SK-N-SH (cell line): Measurements from ENCODE around the gene ZSCAN16. TPM values are rescaled to one million over a fixed set of nuclear protein-coding genes. Genes with fewer than 3 reads are reported as not detected.

Experiments used
- CTCF ChIA-PET: fragments of 300-600, 350-600 bp; formaldehyde crosslinking; extraction: SDS; loops from one replicate; lab custom pipeline; 2021; lab: Yijun Ruan, JAX
- POLR2A ChIA-PET: fragments of 350-600 bp; sonication (Branson Sonifier 250); formaldehyde crosslinking; extraction: SDS; loops from one replicate; lab custom pipeline; 2020; ENCODE audit warnings: antibody characterized with exemption, inconsistent platforms; lab: Yijun Ruan, JAX
- DNase-seq: peaks from one replicate; pipeline ENCODE4 v3.0.0; 2012
- H2AFZ ChIP-seq: fragments of 200-600 bp; sonication (generic); 2 replicates; pipeline ENCODE4 v1.8.1; 2016; ENCODE audit warnings: antibody characterized with exemption, mild to moderate bottlenecking, low read depth
- H3F3A ChIP-seq: fragments of 200-600 bp; sonication (generic); replicated peaks from 2 replicates; pipeline ENCODE3; 2016; ENCODE audit warnings: antibody characterized with exemption, mild to moderate bottlenecking; ENCODE audit not compliant: insufficient read depth
- H3K27ac ChIP-seq, 2 experiments: fragments of 200-500 bp in 1 of 2; fragments of 200-600 bp in 1 of 2; sonication (Bioruptor generic) in 1 of 2; sonication (generic), shearing (Covaris generic) in 1 of 2; 2 replicates each; pipeline versions ENCODE4 v1.5.1 to v1.6.1; 2014 to 2016; ENCODE audit warnings: low read depth in 2 of 2, inconsistent platforms in 1 of 2, low read length in 1 of 2, mild to moderate bottlenecking in 1 of 2, mixed read lengths in 1 of 2
- H3K27me3 ChIP-seq: fragments of 200-600 bp; sonication (generic), shearing (Covaris generic); 2 replicates; pipeline ENCODE4 v1.6.1; 2016; ENCODE audit warnings: mixed run types; ENCODE audit not compliant: insufficient read depth
- H3K36me3 ChIP-seq, 2 experiments: fragments of 200-500 bp in 1 of 2; fragments of 200-600 bp in 1 of 2; sonication (Bioruptor generic) in 1 of 2; sonication (generic) in 1 of 2; replicated peaks in 1 of 2; 2 replicates each; pipeline versions ENCODE3 to v1.5.1; 2014 to 2016; ENCODE audit warnings: low read length in 1 of 2, mild to moderate bottlenecking in 1 of 2; ENCODE audit not compliant: insufficient read depth in 2 of 2, control insufficient read depth in 1 of 2
- H3K4me1 ChIP-seq, 2 experiments: fragments of 200-500 bp in 1 of 2; fragments of 200-600 bp in 1 of 2; sonication (Bioruptor generic) in 1 of 2; sonication (generic), shearing (Covaris generic) in 1 of 2; 2 replicates each; pipeline versions ENCODE4 v1.5.1 to v1.6.1; 2014 to 2016; ENCODE audit warnings: low read depth in 1 of 2, low read length in 1 of 2, mixed run types in 1 of 2; ENCODE audit not compliant: insufficient read depth in 2 of 2, control insufficient read depth in 1 of 2
- H3K4me2 ChIP-seq: fragments of 200-600 bp; sonication (generic), shearing (Covaris generic); 2 replicates; pipeline ENCODE4 v1.6.1; 2017; ENCODE audit warnings: mixed run types
- H3K4me3 ChIP-seq, 2 experiments: fragments of 200-500 bp in 1 of 2; fragments of 200-600 bp in 1 of 2; sonication (Bioruptor generic) in 1 of 2; sonication (generic), shearing (Covaris generic) in 1 of 2; 2 replicates each; pipeline versions ENCODE4 v1.5.1 to v1.8.1; 2014 to 2016; ENCODE audit warnings: low read depth in 2 of 2, inconsistent platforms in 1 of 2, low read length in 1 of 2, mild to moderate bottlenecking in 1 of 2, mixed read lengths in 1 of 2, moderate library complexity in 1 of 2
- H3K79me2 ChIP-seq: fragments of 200-600 bp; sonication (generic); 2 replicates; pipeline ENCODE4 v1.8.1; 2017; ENCODE audit warnings: mild to moderate bottlenecking; ENCODE audit not compliant: insufficient read depth
- H3K9ac ChIP-seq: fragments of 200-600 bp; sonication (generic); 2 replicates; pipeline ENCODE4 v1.6.1; 2017; ENCODE audit warnings: mixed run types
- H3K9me2 ChIP-seq: fragments of 200-600 bp; sonication (generic); 2 replicates; pipeline ENCODE4 v1.6.1; 2017; ENCODE audit warnings: mixed run types
- H3K9me3 ChIP-seq: fragments of 200-600 bp; sonication (generic); 2 replicates; pipeline ENCODE4 v1.6.1; 2017; ENCODE audit warnings: mixed run types, mild to moderate bottlenecking, moderate library complexity
- H4K20me1 ChIP-seq: fragments of 200-600 bp; sonication (generic); 2 replicates; pipeline ENCODE4 v1.6.1; 2017; ENCODE audit warnings: mild to moderate bottlenecking, mixed run types; ENCODE audit not compliant: insufficient read depth
- JUND ChIP-seq: IDR thresholded peaks from 2 replicates; pipeline ENCODE4 v1.4.0; 2012
- NFIC ChIP-seq: IDR thresholded peaks from 2 replicates; pipeline ENCODE4 v1.4.0; 2012; ENCODE audit warnings: borderline replicate concordance
- RAD21 ChIP-seq: IDR thresholded peaks from 2 replicates; pipeline ENCODE4 v1.6.1; 2012; ENCODE audit warnings: mild to moderate bottlenecking, low read length
- RCOR1 ChIP-seq: fragments of 150-350 bp; IDR thresholded peaks from 2 replicates; pipeline ENCODE4 v1.6.1; 2017; ENCODE audit warnings: antibody characterized with exemption, low read length
- SIN3A ChIP-seq: IDR thresholded peaks from 2 replicates; pipeline ENCODE4 v1.6.1; 2012; ENCODE audit warnings: low read depth, mild to moderate bottlenecking, low read length, moderate library complexity, borderline replicate concordance
- SMC3 ChIP-seq: IDR thresholded peaks from 2 replicates; pipeline ENCODE4 v1.6.1; 2012; ENCODE audit warnings: low read depth, low read length, improper control_type of control experiment
- WGBS: methylation state at CpG from one replicate; pipeline ENCODE4 v1.1.6; 2017; ENCODE audit warnings: low lambda C conversion rate; 5-methylcytosine and 5-hydroxymethylcytosine counted together
- polyA plus RNA-seq, 3 experiments: library from polyadenylated mRNA; depleted of rRNA; stranded (reverse); fragments of >200 nt; gene quantifications; 2 replicates each; pipeline ENCODE4 v1.2.3, GENCODE V29; 2012
- TF ChIP-seq, protein P1 (sequence below): fragments of 200-600 bp; sonication (generic); IDR thresholded peaks from 2 replicates; pipeline ENCODE4 v1.6.1; 2017; ENCODE audit warnings: antibody characterized with exemption, mild to moderate bottlenecking, moderate library complexity
- TF ChIP-seq, protein P2 (sequence below): fragments of 150-350 bp; IDR thresholded peaks from 2 replicates; pipeline ENCODE4 v1.6.1; 2016; ENCODE audit warnings: mild to moderate bottlenecking, low read depth, low read length

ZSCAN16 gene
- polyA plus RNA-seq, 1 of the 3 experiments (the other 2 are of a cell fraction): 3.7 TPM

DNA sequence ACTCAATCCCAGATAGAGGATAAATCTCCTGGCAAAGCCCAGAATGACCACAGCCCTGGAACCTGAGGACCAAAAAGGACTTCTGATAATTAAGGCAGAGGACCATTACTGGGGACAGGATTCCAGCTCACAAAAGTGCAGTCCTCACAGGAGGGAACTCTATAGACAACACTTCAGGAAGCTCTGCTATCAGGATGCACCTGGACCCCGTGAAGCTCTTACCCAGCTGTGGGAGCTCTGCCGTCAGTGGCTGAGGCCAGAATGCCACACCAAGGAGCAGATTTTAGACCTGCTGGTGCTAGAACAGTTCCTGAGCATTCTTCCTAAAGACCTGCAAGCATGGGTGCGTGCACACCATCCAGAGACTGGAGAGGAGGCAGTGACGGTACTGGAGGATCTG, 992 bp downstream of the ZSCAN16 start:
- H2AFZ ChIP-seq: no peak overlapping the region
- H3K79me2 ChIP-seq: peaks cover 68% of the 10 kb centered on the region
- WGBS: 75% methylated on average over 4 of the region's 4 CpGs
- H3K4me2 ChIP-seq: peak overlapping the region; percentile 91
- ChIA-PET POLR2A (interaction anchor here (2.5 kb wide), 1 partner anchor 16 kb away, joined by 23 read pairs; the partner anchor contains the start of gene ZKSCAN8), CTCF (interaction anchor here (0.9 to 3.3 kb wide), 4 partner anchors 8 to 231 kb away, joined by 3 to 11 read pairs (median 6); partner anchors contain the start of gene ZKSCAN8)
- no peaks in the 10 kb centered on the region for H3K9me3 ChIP-seq
- H3K27me3 ChIP-seq: no peaks in the 10 kb centered on the region
- no peak for DNase-seq
- no peaks in the 10 kb centered on the region for H3K9me2 ChIP-seq
- H3K4me3 ChIP-seq: peak overlapping the region; percentile 83 to 91; a peak in 3 of 4 replicates
- H3K36me3 ChIP-seq: peaks cover 49 to 59% of the 10 kb centered on the region in 2 experiments
- TF ChIP-seq JUND: no peak
- H3K9ac ChIP-seq: peak overlapping the region; percentile 70; the same call in 1 of the 2 replicates
- H4K20me1 ChIP-seq: no peaks in the 10 kb centered on the region
- peaks cover 6 to 10% of the 10 kb centered on the region in 2 experiments; a peak in 2 of 4 replicates for H3K4me1 ChIP-seq
- H3K27ac ChIP-seq: no peak overlapping the region
- H3F3A ChIP-seq: no peaks in the 10 kb centered on the region

DNA sequence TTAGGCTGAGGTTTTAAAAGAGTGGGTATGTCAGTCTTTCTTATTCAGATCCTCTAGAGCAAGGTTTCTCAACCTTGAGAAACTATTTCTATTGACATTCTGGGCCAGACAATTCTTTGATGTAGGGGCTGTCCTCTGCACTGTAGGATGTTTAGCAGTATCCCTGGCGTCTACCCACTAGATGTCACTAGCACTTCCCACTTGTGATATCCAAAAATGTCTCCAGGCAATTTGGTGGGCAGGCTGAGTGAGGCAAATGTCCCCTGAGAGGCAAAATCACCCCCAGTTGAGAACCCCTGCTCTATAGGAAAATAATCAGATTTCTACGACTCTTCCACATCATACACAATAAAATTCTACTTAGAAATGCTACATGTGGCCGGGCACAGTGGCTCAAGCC, 9.6 kb downstream of the ZSCAN16 start:
- WGBS: 47% methylated on average over 3 of the region's 3 CpGs
- H3K79me2 ChIP-seq: peaks cover 79% of the 10 kb centered on the region
- H3K4me1 ChIP-seq: peaks cover 0 to 17% of the 10 kb centered on the region in 2 experiments; a peak in 3 of 4 replicates
- no peak overlapping the region for H3K27ac ChIP-seq
- TF ChIP-seq RAD21 (peak; percentile 62), NFIC (no peak), RCOR1 (no peak), SMC3 (peak; percentile 39)
- TF ChIP-seq, protein P1, sequence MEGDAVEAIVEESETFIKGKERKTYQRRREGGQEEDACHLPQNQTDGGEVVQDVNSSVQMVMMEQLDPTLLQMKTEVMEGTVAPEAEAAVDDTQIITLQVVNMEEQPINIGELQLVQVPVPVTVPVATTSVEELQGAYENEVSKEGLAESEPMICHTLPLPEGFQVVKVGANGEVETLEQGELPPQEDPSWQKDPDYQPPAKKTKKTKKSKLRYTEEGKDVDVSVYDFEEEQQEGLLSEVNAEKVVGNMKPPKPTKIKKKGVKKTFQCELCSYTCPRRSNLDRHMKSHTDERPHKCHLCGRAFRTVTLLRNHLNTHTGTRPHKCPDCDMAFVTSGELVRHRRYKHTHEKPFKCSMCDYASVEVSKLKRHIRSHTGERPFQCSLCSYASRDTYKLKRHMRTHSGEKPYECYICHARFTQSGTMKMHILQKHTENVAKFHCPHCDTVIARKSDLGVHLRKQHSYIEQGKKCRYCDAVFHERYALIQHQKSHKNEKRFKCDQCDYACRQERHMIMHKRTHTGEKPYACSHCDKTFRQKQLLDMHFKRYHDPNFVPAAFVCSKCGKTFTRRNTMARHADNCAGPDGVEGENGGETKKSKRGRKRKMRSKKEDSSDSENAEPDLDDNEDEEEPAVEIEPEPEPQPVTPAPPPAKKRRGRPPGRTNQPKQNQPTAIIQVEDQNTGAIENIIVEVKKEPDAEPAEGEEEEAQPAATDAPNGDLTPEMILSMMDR: peak; percentile 64
- TF ChIP-seq, protein P2, sequence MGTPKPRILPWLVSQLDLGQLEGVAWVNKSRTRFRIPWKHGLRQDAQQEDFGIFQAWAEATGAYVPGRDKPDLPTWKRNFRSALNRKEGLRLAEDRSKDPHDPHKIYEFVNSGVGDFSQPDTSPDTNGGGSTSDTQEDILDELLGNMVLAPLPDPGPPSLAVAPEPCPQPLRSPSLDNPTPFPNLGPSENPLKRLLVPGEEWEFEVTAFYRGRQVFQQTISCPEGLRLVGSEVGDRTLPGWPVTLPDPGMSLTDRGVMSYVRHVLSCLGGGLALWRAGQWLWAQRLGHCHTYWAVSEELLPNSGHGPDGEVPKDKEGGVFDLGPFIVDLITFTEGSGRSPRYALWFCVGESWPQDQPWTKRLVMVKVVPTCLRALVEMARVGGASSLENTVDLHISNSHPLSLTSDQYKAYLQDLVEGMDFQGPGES: no peak
- H4K20me1 ChIP-seq: no peaks in the 10 kb centered on the region
- H3K4me2 ChIP-seq: no peak overlapping the region
- H3K9me3 ChIP-seq: no peaks in the 10 kb centered on the region
- DNase-seq: peak; percentile 18
- H3K9me2 ChIP-seq: no peaks in the 10 kb centered on the region
- H3K9ac ChIP-seq: no peak overlapping the region
- peaks cover 16 to 29% of the 10 kb centered on the region in 2 experiments for H3K36me3 ChIP-seq
- H3K27me3 ChIP-seq: no peaks in the 10 kb centered on the region
- no peak overlapping the region for H3K4me3 ChIP-seq
- H3F3A ChIP-seq: peaks cover 8% of the 10 kb centered on the region
- ChIA-PET POLR2A (no interaction called here), CTCF (interaction anchor here (1.1 to 1.3 kb wide), 2 partner anchors 10 to 222 kb away, joined by 6 to 11 read pairs; partner anchors contain the start of gene ZSCAN16)
- H2AFZ ChIP-seq: no peak overlapping the region

DNA sequence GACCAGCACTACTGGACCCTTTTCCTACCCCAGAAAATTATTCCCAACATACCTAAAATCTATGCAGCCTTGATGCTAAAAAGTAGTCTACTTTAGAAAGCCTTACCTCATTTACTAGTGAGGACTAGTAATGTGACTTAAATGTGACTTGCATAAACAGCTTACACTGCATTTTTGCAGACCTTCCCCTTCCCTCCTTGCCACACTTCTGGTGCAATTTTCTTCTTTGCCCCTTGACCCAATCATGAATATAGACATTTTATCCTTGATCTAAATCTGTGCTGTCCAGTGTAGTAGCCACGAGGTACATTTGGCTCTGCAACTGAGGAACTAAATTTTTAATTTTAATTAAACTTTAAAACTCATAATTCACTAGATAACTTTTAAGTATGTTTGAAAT, 10.3 kb downstream of the ZSCAN16 start:
- Histone ChIP-seq H3K9ac (no peak overlapping the region), H3K9me3 (no peaks in the 10 kb centered on the region), H4K20me1 (no peaks in the 10 kb centered on the region), H3K27me3 (no peaks in the 10 kb centered on the region), H3F3A (peaks cover 8% of the 10 kb centered on the region), H3K4me1 (peaks cover 0 to 17% of the 10 kb centered on the region in 2 experiments; a peak in 3 of 4 replicates), H3K27ac (no peak overlapping the region), H2AFZ (no peak overlapping the region), H3K79me2 (peaks cover 72% of the 10 kb centered on the region), H3K4me3 (no peak overlapping the region), H3K9me2 (no peaks in the 10 kb centered on the region), H3K4me2 (no peak overlapping the region), H3K36me3 (peaks cover 9 to 22% of the 10 kb centered on the region in 2 experiments)
- WGBS: 68% methylated on average over 1 of the region's 1 CpG
- no peak for TF ChIP-seq RAD21
- TF ChIP-seq SIN3A: no peak
- DNase-seq: no peak
- POLR2A ChIA-PET: no interaction called here
- CTCF ChIA-PET: no interaction called here
